Hematopoietic multipotent progenitor cell treated with erythropoietin and hydrocortisone succinate and interleukin-3 and kit ligand, for 6 days (in vitro differentiated cells): ENCODE measurements around the gene KIF5A.
"Not testable (repeated sequence)": the region's sequence is repeated elsewhere in the genome, so short reads cannot be mapped to it uniquely, and the experiment has no call there.

Source experiments
- DNase-seq: peaks from one replicate; pipeline ENCODE4 v3.0.0-alpha.2; 2015

KIF5A gene

DNA sequence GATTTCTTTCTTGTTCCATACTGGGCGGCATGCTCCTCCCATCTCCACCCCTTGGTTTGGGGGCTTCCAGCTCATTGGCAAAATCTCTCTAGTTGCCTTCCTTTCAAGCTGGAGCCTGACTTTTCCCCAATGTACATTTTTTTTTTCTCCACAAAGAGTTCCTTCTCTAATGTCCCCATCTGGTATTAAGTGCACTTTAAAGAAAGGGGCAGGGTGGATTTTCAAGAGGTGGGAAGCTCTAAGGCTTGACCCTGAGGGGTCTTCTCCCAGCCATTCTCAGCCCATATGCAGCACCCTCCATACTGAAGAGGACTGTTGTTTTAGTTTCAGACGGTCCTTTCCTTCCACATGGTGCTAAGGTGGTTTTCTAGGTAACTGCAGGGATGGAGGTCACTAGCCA, 35.3 kb downstream of the KIF5A start:
- no peak for DNase-seq

GRCh38 chr12:57586128-57586527, 36.3 kb downstream of the KIF5A start:
- no peak for DNase-seq

- DNase-seq, result no peak
Measured at GRCh38 chr12:57586832-57587429, 37.1 kb downstream of the KIF5A start.

- DNase-seq, result not testable (repeated sequence)
Measured at GRCh38 chr12:57588951-57589610, 39.2 kb downstream of the KIF5A start.

DNA sequence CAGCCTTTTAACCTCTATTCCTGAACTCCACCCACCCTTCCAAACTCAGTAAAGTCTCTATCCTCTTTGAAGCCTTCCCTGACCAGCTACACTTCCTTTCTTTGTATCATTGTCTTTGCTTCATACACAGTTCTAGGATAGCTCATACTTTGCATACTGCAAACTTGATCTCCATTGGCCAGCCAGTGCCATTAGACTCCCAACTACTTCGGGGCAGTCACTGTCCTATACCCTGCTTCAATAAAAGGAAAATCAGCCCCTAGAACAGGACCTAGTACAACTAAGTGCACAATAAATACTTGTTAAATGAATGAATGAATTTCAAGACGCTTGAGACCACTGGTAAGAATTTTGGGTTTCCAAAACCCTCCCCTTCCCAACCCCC, 40.6 kb downstream of the KIF5A start:
- no peak for DNase-seq

DNA sequence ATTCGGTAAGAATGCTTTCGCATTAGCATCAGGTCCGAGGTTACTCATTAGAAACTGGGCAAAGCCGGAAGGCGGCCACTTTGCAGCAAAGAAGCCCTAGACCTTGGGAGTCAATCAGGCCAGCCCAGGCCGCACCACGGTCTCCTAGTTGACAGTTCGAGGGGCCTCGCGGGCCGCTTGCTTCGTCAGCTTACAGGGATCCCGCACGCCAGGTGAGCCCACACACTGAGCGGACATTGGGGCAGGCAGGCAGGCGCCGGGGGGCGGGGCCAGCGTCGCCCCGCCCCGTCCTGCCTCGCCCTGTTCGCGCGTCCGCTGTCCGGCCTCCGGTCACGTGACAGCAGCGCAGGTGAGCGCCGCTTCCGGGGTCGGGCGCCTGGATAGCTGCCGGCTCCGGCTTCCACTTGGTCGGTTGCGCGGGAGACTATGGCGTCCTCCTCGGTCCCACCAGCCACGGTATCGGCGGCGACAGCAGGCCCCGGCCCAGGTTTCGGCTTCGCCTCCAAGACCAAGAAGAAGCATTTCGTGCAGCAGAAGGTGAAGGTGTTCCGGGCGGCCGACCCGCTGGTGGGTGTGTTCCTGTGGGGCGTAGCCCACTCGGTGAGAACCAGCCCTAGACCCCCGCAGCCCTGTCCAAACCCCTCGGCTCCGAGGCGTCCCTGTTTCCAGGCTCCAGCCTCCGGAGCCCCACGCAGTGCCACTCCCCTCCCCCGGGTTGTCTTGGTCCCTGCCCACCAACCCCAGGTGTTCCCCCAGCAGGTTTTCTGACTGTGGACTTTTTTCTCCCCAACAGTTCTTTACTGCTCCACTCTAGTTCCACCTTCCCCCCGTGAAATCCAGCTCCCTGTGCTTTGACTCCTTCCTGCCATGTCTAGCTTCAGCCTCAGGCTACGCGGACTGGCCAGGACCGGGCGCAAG, 41.3 kb downstream of the KIF5A start, which contains the start of gene PIP4K2C:
Gene PIP4K2C (plus strand): TSS at position 329 of the 918 bp plus-strand sequence. CDS start 98 bp downstream, at position 427.
- peak; percentile 87 for DNase-seq

DNA sequence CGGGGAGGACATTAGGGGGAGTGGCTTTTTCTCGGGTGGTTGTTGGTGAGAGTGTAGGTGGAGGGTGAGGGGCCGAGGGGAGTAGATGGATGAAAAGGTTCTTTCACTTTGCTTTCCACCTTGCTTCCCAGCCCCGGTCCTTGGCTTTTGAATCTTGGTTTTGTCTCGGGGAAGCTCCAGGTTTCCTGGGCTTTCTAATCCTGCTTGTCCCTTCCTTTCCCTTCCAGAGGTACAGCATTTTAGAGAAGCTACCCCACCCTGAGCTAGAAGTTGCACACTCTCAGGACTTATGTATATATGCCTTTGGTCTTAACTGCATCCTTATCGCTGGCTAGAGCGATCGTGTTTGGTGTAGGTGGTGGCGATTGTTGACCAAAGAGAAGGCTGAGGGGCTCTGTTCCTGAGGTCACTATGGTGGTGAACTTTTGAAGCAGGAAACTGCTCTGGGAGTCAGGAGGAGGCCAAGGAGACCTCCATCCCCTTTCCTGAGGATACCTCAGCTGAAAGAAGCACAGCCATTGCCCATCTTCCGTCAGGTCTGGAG, 42.0 kb downstream of the KIF5A start:
- no peak for DNase-seq

GRCh38 chr12:57592551-57593165, 42.8 kb downstream of the KIF5A start:
- DNase-seq, result no peak

- DNase-seq, result no peak
Measured at GRCh38 chr12:57593187-57593586, 43.3 kb downstream of the KIF5A start.

GRCh38 chr12:57600395-57600794, 50.6 kb downstream of the KIF5A start:
- no peak for DNase-seq

GRCh38 chr12:57602544-57602943, 52.7 kb downstream of the KIF5A start:
- DNase-seq, result no peak

DNA sequence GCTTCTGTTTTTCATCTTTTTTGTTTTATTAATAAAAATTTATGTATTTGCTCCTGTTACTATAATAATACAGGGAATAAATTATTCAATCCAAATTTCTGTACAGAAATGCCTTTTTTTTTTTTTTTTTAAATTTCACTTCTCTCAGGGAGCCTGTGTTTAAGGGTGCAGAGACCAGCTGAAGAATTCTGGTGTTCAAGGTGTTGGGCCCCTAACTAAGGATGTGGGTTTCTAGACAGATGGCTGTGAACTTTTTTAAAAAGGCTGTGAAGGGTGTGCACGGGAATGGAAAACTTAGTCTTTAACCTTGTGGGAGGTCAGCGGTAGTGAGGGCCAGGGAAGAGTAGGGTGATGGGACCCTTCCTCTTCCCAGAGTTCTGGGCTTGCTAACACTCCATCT, 53.5 kb downstream of the KIF5A start:
- no peak for DNase-seq

GRCh38 chr12:57603815-57604453, 54.1 kb downstream of the KIF5A start:
- DNase-seq, result no peak

GRCh38 chr12:57604454-57604991, 54.7 kb downstream of the KIF5A start, which contains the start of gene DTX3:
DTX3 (plus strand) TSS chr12:57604824; CDS start chr12:57606518, 1,694 bp downstream.
- no peak for DNase-seq

GRCh38 chr12:57604992-57605810, 55.4 kb downstream of the KIF5A start:
- DNase-seq, result no peak

DNA sequence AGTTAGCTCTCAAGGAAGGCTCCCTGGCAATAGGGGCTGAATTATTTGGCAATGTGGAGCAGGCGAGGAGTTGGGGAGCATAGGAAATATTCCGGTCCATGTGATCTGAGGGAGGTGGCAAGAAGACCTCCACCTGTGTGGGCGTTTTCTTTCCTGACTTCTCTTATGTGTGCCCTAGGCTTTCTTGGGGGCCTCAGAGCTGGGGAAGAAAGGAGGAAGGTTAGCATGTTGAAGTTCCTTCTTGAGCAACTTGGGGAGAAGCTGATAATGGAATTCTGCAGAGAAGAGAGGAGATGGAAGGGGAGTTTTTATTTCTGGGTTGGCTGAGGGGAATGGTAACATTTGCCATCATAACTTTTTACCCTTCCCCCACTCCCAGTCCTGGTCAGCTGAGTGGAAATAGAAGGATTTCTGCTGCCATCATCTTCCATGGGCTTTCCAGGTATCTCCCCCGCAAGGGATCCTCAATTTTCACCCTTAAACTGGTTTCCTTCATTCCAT, 56.0 kb downstream of the KIF5A start:
- DNase-seq, result no peak

DNA sequence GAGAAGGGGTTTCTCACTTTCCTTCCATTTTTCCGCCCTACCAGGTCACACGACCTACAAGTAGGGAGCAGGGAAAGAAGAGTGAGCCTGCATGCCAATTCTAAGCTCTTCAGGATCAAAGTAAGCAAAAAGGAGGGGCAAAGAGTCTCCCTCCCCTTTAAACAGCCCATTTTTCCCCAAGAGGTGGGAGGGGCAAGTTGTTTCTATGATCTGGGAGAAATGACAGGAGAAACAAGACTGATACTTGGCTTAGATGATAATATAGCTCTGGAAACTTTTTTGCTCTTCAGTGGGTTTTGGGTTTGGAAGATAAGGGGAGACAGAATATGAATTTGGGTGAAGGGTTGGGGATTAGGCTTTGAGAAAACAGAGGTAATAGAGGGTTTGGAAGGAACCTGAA, 56.6 kb downstream of the KIF5A start:
- DNase-seq, result no peak

DNA sequence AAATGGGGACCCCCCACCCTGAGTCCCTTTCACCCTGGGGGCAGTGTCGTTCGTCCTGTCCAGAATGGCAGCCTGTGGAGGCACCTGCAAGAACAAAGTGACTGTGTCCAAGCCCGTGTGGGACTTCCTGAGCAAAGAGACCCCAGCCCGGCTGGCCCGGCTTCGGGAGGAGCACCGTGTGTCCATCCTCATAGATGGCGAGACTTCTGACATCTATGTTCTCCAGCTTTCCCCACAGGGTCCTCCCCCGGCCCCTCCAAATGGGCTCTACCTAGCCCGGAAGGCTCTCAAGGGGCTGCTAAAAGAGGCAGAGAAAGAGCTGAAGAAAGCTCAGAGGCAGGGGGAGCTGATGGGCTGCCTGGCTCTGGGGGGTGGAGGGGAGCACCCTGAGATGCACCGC, 57.0 kb downstream of the KIF5A start:
- DNase-seq, result no peak

DNA sequence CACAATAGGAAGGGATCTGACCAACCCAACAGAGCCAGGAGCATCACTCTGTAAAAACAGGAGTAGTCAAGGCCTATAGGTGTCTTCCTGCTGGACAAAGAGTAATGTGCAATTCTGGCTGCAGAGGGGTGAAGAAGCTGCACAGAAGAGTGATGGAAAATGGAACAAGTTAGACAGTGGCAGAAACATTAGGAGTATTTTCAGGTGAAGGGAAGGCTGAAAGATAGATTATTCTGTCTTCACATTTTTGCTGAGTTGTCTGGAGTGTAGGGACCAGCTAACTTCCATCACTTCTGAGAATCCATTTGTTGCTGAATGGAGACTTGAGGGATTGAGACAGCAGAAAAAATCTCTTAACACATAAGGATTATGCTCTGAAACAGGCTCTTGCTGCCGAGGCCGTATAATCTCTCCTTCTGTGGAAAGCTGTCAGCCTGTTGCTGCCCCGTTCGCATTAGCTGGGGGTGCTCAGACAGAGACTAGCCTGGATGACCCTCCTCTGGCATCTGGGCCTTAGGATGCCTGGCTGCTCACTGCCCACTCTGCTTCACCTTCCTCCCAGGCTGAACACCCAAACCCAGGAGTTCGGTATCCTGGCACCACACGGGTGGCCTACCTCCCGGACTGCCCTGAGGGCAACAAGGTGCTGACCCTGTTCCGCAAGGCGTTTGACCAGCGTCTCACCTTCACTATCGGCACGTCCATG, 58.3 kb downstream of the KIF5A start:
- DNase-seq, result no peak

GRCh38 chr12:57609101-57609780, 59.4 kb downstream of the KIF5A start:
- DNase-seq, result no peak
